BLaER1 (cell line): ENCODE measurements around the gene TMEM231.
"Not testable (repeated sequence)": the region's sequence is repeated elsewhere in the genome, so short reads cannot be mapped to it uniquely, and the experiment has no call there.

Source experiments
- H3K27ac ChIP-seq: shearing (Covaris generic); formaldehyde crosslinking; 2 replicates; pipeline ENCODE4 v1.8.1; 2022
- H3K27me3 ChIP-seq: shearing (Covaris generic); formaldehyde crosslinking; 2 replicates; pipeline ENCODE4 v1.8.1; 2022
- H3K36me3 ChIP-seq: shearing (Covaris generic); formaldehyde crosslinking; 2 replicates; pipeline ENCODE4 v1.8.1; 2022
- H3K4me1 ChIP-seq: shearing (Covaris generic); formaldehyde crosslinking; 2 replicates; pipeline ENCODE4 v1.8.1; 2022
- H3K4me2 ChIP-seq: shearing (Covaris generic); formaldehyde crosslinking; 2 replicates; pipeline ENCODE4 v1.8.1; 2022
- H3K4me3 ChIP-seq: shearing (Covaris generic); formaldehyde crosslinking; 2 replicates; pipeline ENCODE4 v1.8.1; 2022
- H3K9ac ChIP-seq: shearing (Covaris generic); formaldehyde crosslinking; 2 replicates; pipeline ENCODE4 v1.8.1; 2022
- H3K9me3 ChIP-seq: shearing (Covaris generic); formaldehyde crosslinking; 2 replicates; pipeline ENCODE4 v1.8.1; 2022
- H4K20me1 ChIP-seq: shearing (Covaris generic); formaldehyde crosslinking; 2 replicates; pipeline ENCODE4 v1.8.1; 2022
- Cebpa-rat ChIP-seq: shearing (Covaris generic); IDR thresholded peaks from 2 replicates; pipeline ENCODE4 v1.8.1; 2022

The TMEM231 gene

GRCh38 chr16:75550211-75550662 lies 5.8 kb downstream of the TMEM231 start:
- TF ChIP-seq Cebpa-rat: no peak
- Histone ChIP-seq H3K9ac (no peak overlapping the region), H3K36me3 (no peaks in the 10 kb centered on the region), H3K4me3 (no peak overlapping the region), H3K9me3 (no peaks in the 10 kb centered on the region), H3K27ac (no peak overlapping the region), H4K20me1 (no peaks in the 10 kb centered on the region), H3K27me3 (peaks cover 11% of the 10 kb centered on the region; the same call in 1 of the 2 replicates), H3K4me2 (peak overlapping the region; percentile 48), H3K4me1 (peaks cover 29% of the 10 kb centered on the region)

GRCh38 chr16:75548456-75548855 lies 7.6 kb downstream of the TMEM231 start:
- H3K4me1 ChIP-seq: peaks cover 21% of the 10 kb centered on the region
- H3K27me3 ChIP-seq, H3K27ac ChIP-seq, H3K4me2 ChIP-seq, H3K9me3 ChIP-seq, H3K9ac ChIP-seq, H3K36me3 ChIP-seq, H4K20me1 ChIP-seq, H3K4me3 ChIP-seq: not testable (repeated sequence)

GRCh38 chr16:75546293-75546692 lies 9.8 kb downstream of the TMEM231 start:
- H3K9ac ChIP-seq: no peak overlapping the region
- no peak for TF ChIP-seq Cebpa-rat
- H3K9me3 ChIP-seq: no peaks in the 10 kb centered on the region
- no peaks in the 10 kb centered on the region for H4K20me1 ChIP-seq
- H3K4me3 ChIP-seq: no peak overlapping the region
- peaks cover 15% of the 10 kb centered on the region for H3K4me1 ChIP-seq
- H3K36me3 ChIP-seq: peaks cover 9% of the 10 kb centered on the region; the same call in 1 of the 2 replicates
- no peak overlapping the region for H3K27ac ChIP-seq
- no peaks in the 10 kb centered on the region for H3K27me3 ChIP-seq
- H3K4me2 ChIP-seq: no peak overlapping the region

GRCh38 chr16:75545879-75546278 lies 10.2 kb downstream of the TMEM231 start:
- not testable (repeated sequence) for H4K20me1 ChIP-seq, H3K9me3 ChIP-seq, H3K9ac ChIP-seq, H3K27ac ChIP-seq, H3K27me3 ChIP-seq, H3K4me2 ChIP-seq, H3K4me3 ChIP-seq
- Histone ChIP-seq H3K36me3 (peaks cover 13% of the 10 kb centered on the region; the same call in 1 of the 2 replicates), H3K4me1 (peaks cover 15% of the 10 kb centered on the region)

- H3K9ac ChIP-seq, H3K4me2 ChIP-seq, H3K4me3 ChIP-seq, H3K27ac ChIP-seq, H3K9me3 ChIP-seq, H4K20me1 ChIP-seq, H3K4me1 ChIP-seq, H3K27me3 ChIP-seq: not testable (repeated sequence)
- peaks cover 14% of the 10 kb centered on the region; the same call in 1 of the 2 replicates for H3K36me3 ChIP-seq
Measured at GRCh38 chr16:75542462-75542861, 13.6 kb downstream of the TMEM231 start.

- Histone ChIP-seq H3K36me3 (peaks cover 14% of the 10 kb centered on the region; the same call in 1 of the 2 replicates), H3K9ac (no peak overlapping the region), H3K4me1 (no peaks in the 10 kb centered on the region), H3K27me3 (no peaks in the 10 kb centered on the region), H3K4me3 (no peak overlapping the region), H3K27ac (no peak overlapping the region), H3K4me2 (no peak overlapping the region), H3K9me3 (no peaks in the 10 kb centered on the region), H4K20me1 (no peaks in the 10 kb centered on the region)
- TF ChIP-seq Cebpa-rat: no peak
Measured at GRCh38 chr16:75541236-75541635, 14.8 kb downstream of the TMEM231 start.

- not testable (repeated sequence) for H4K20me1 ChIP-seq, H3K9ac ChIP-seq, H3K4me2 ChIP-seq, H3K9me3 ChIP-seq, H3K27me3 ChIP-seq, H3K4me3 ChIP-seq, H3K27ac ChIP-seq, H3K36me3 ChIP-seq
- peaks cover 15% of the 10 kb centered on the region for H3K4me1 ChIP-seq
Measured at GRCh38 chr16:75538882-75539565, 17.0 kb downstream of the TMEM231 start.

- TF ChIP-seq Cebpa-rat: no peak
- Histone ChIP-seq H3K4me3 (no peak overlapping the region), H3K9ac (no peak overlapping the region)
Measured at GRCh38 chr16:75537776-75538175, 18.3 kb downstream of the TMEM231 start.

GRCh38 chr16:75535901-75536300 lies 20.2 kb downstream of the TMEM231 start, which contains the start of gene CHST5:
TSS of gene CHST5 (minus strand) at chr16:75536108. CDS start at chr16:75530384, 5,724 bp downstream.
- H3K27ac ChIP-seq: peak within 1 kb of the TSS; percentile 51; the same call in 1 of the 2 replicates
- H3K4me2 ChIP-seq: peak within 1 kb of the TSS; percentile 62
- no peak for TF ChIP-seq Cebpa-rat
- peaks cover 16% of the 10 kb centered on the region for H3K4me1 ChIP-seq
- H3K9ac ChIP-seq: no peak within 1 kb of the TSS
- H3K36me3 ChIP-seq: peaks cover 1% of the 10 kb centered on the region; the same call in 1 of the 2 replicates
- H3K9me3 ChIP-seq: no peaks in the 10 kb centered on the region
- H3K27me3 ChIP-seq: no peaks in the 10 kb centered on the region
- H4K20me1 ChIP-seq: no peaks in the 10 kb centered on the region
- no peak within 1 kb of the TSS for H3K4me3 ChIP-seq

More at GRCh38 chr16:75537776-75538175, 18.3 kb downstream of the TMEM231 start:
- Histone ChIP-seq H3K4me1 (peaks cover 16% of the 10 kb centered on the region), H3K4me2 (no peak overlapping the region), H3K27ac (no peak overlapping the region), H3K27me3 (no peaks in the 10 kb centered on the region), H3K36me3 (peaks cover 6% of the 10 kb centered on the region; the same call in 1 of the 2 replicates), H4K20me1 (no peaks in the 10 kb centered on the region), H3K9me3 (no peaks in the 10 kb centered on the region)

GRCh38 chr16:75535211-75535843 lies 20.7 kb downstream of the TMEM231 start:
- H3K4me2 ChIP-seq: peak overlapping the region; percentile 62
- TF ChIP-seq Cebpa-rat: no peak
- H3K9ac ChIP-seq: no peak overlapping the region

More at GRCh38 chr16:75535211-75535843, 20.7 kb downstream of the TMEM231 start:
- Histone ChIP-seq H4K20me1 (no peaks in the 10 kb centered on the region), H3K36me3 (no peaks in the 10 kb centered on the region), H3K27ac (peak overlapping the region; percentile 51; the same call in 1 of the 2 replicates), H3K27me3 (no peaks in the 10 kb centered on the region), H3K9me3 (no peaks in the 10 kb centered on the region), H3K4me3 (no peak overlapping the region), H3K4me1 (peaks cover 16% of the 10 kb centered on the region)
